SH-SY5Y (cell line): ENCODE results near the gene IQCF5.

Experiments
- GATA2 ChIP-seq: IDR thresholded peaks from 2 replicates; pipeline ENCODE4 v1.6.1; 2011; ENCODE audit warnings: mild to moderate bottlenecking, low read depth, low read length
- GATA3 ChIP-seq: IDR thresholded peaks from 2 replicates; pipeline ENCODE4 v1.6.1; 2011; ENCODE audit warnings: low read depth, mild to moderate bottlenecking, low read length, moderate library complexity

GRCh38 chr3:51876186-51876585 lies 785 bp upstream of the IQCF5 start:
- TF ChIP-seq GATA2 = no peak
- no peak for TF ChIP-seq GATA3
